GM12878 (cell line): ENCODE measurements around the gene DCUN1D3. TPM values are rescaled to one million over a fixed set of nuclear protein-coding genes. Genes with fewer than 3 reads are reported as not detected.

Source experiments
- BMI1 ChIP-seq: fragments of 450-650 bp; IDR thresholded peaks from 2 replicates; pipeline ENCODE4 v1.6.1; 2016; ENCODE audit warnings: mild to moderate bottlenecking, moderate library complexity, borderline replicate concordance
- CHD2 ChIP-seq: IDR thresholded peaks from 2 replicates; pipeline ENCODE4 v1.6.1; 2011; ENCODE audit warnings: low read depth, low read length, improper control_type of control experiment, borderline replicate concordance
- CHD4 ChIP-seq: fragments of 200-600 bp; sonication (generic); IDR thresholded peaks from 2 replicates; pipeline ENCODE4 v1.6.1; 2016; ENCODE audit warnings: mild to moderate bottlenecking
- EZH2 ChIP-seq: IDR thresholded peaks from 2 replicates; pipeline ENCODE4 v1.6.1; 2012; ENCODE audit warnings: low read depth, mild to moderate bottlenecking, control low read depth, inconsistent platforms, low read length, borderline replicate concordance; ENCODE audit not compliant: control insufficient read depth
- FOXK2 ChIP-seq: fragments of 450-650 bp; IDR thresholded peaks from 2 replicates; pipeline ENCODE4 v1.6.1; 2017; ENCODE audit warnings: mild to moderate bottlenecking, moderate library complexity
- HDAC2 ChIP-seq: fragments of 200-600 bp; sonication (generic); IDR thresholded peaks from 2 replicates; pipeline ENCODE4 v1.6.1; 2017
- IRF4 ChIP-seq: IDR thresholded peaks from 2 replicates; pipeline ENCODE4 v1.6.1; 2011; ENCODE audit warnings: low read depth, low read length
- MTA2 ChIP-seq: fragments of 450-650 bp; IDR thresholded peaks from 2 replicates; pipeline ENCODE4 v1.6.1; 2016; ENCODE audit warnings: low read depth, mild to moderate bottlenecking, moderate library complexity
- NFXL1 ChIP-seq: fragments of 450-650 bp; IDR thresholded peaks from 2 replicates; pipeline ENCODE4 v1.6.1; 2017; ENCODE audit warnings: antibody characterized with exemption, mild to moderate bottlenecking, borderline replicate concordance
- NFYB ChIP-seq: IDR thresholded peaks from 2 replicates; pipeline ENCODE4 v1.6.1; 2011; ENCODE audit warnings: low read depth, mild to moderate bottlenecking, low read length, improper control_type of control experiment, moderate library complexity; ENCODE audit not compliant: insufficient read depth
- RCOR1 ChIP-seq: conservative IDR thresholded peaks from 2 replicates; pipeline ENCODE4 v1.6.1; 2012; ENCODE audit warnings: low read depth, low read length, improper control_type of control experiment
- RUNX3 ChIP-seq: IDR thresholded peaks from 2 replicates; pipeline ENCODE4 v1.6.1; 2012; ENCODE audit warnings: low read length, inconsistent platforms
- SUPT20H ChIP-seq: IDR thresholded peaks from 2 replicates; pipeline ENCODE4 v1.6.1; 2011; ENCODE audit warnings: low read depth, mild to moderate bottlenecking, low read length, moderate library complexity, borderline replicate concordance; ENCODE audit not compliant: control insufficient read depth
- TAF1 ChIP-seq: IDR thresholded peaks from 2 replicates; pipeline ENCODE4 v1.6.1; 2011; ENCODE audit warnings: mild to moderate bottlenecking, low read depth, low read length, borderline replicate concordance
- TBL1XR1 ChIP-seq: IDR thresholded peaks from 2 replicates; pipeline ENCODE4 v1.6.1; 2012; ENCODE audit warnings: low read depth, low read length, improper control_type of control experiment
- YY1 ChIP-seq: IDR thresholded peaks from 2 replicates; pipeline ENCODE4 v1.6.1; 2011; ENCODE audit warnings: low read depth, mild to moderate bottlenecking, low read length
- ZNF207 ChIP-seq: fragments of 450-650 bp; IDR thresholded peaks from 2 replicates; pipeline ENCODE4 v1.6.1; 2014; ENCODE audit warnings: antibody characterized with exemption, mild to moderate bottlenecking, borderline replicate concordance
- polyA plus RNA-seq, 11 experiments: library from polyadenylated mRNA; depleted of rRNA in 4 of 11; unstranded in 6 of 11; stranded (reverse) in 5 of 11; fragments of >200 nt; fragmentation: Nextera tagmentation in 4 of 11; fragmentation: Illumina TruSeq in 1 of 11; extraction: Ambion mirVana in 4 of 11; extraction: Trizol in 1 of 11; gene quantifications; 1 replicate in 1 of 11; 2 replicates in 10 of 11; pipeline versions ENCODE4 v1.2.1 to v1.2.3, GENCODE V29; 2011 to 2016; ENCODE audit warnings: inconsistent platforms in 2 of 11, missing spikeins in 2 of 11, low read depth in 1 of 11
- total RNA-seq, 4 experiments: library from RNA; depleted of rRNA in 3 of 4; stranded (reverse); fragments of >200 nt in 3 of 4; fragmentation: Illumina TruSeq in 1 of 4; extraction: Trizol in 1 of 4; gene quantifications; 2 replicates each; pipeline versions ENCODE4 v1.2.1 to v1.2.3, GENCODE V29; 2013 to 2021
- TF ChIP-seq, protein P1 (sequence below): IDR thresholded peaks from 2 replicates; pipeline ENCODE4 v1.6.1; 2012; ENCODE audit warnings: low read depth, low read length, improper control_type of control experiment
- TF ChIP-seq, protein P2 (sequence below): fragments of 450-650 bp; formaldehyde crosslinking; IDR thresholded peaks from 2 replicates; pipeline ENCODE4 v1.4.0; 2020; ENCODE audit warnings: mild to moderate bottlenecking, moderate library complexity
- TF ChIP-seq, protein P3 (sequence below), 3 experiments: IDR thresholded peaks in 2 of 3; conservative IDR thresholded peaks in 1 of 3; 2 replicates each; pipeline ENCODE4 v1.5.1; 2011; ENCODE audit warnings: low read depth in 3 of 3, low read length in 3 of 3, mild to moderate bottlenecking in 3 of 3, control low read depth in 2 of 3, moderate library complexity in 2 of 3, inconsistent platforms in 1 of 3, mixed read lengths in 1 of 3; ENCODE audit not compliant: control insufficient read depth in 2 of 3, insufficient read depth in 1 of 3; ENCODE audit errors: extremely low read depth in 1 of 3

Gene DCUN1D3
- total and polyA plus RNA-seq, 10 of the 15 experiments (the other 5 are each of a cell fraction or from before 2014, with no cell fraction given), result 0.47 to 4.5 (median 1.9) TPM

DNA sequence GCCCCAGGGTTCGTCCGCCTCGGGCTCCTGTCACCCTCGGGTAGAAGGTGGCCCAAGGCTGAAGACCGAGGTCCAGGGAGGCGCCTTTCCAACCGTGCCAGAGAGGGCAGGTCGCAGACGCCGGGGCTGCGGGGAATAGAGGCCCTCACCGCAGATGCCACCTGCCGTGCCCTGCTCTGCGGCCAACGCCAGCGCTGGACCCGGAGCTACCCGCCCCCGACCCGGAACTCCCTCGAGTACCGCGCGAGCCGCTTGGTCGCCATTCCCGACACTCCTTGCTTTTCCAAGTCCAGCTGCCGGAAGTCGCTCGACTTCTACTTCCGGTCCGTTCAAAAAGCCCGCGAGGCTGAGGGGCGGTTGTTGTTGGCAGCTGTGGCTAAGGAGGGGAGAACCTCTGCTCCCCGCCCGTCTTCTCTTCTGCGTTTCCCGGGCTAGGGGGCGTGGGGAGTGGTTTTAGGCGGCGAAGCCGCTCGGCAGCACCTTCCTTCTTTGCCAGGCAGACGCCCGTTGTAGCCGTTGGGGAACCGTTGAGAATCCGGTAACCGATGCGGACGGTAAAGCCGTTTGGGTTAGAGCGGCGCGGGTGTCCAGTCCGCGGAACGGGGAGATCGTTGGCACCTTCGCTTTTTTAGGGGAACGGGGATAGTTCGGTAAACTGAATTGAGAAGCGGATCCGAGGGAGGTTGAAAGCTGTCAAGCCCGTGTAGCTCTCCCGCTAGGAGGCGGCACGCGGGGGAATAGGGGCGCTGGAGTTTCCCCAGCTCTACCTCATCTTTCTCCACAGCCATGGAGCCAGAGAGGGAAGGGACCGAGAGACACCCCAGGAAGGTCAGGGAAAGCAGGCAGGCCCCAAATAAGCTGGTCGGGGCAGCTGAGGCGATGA is 93.7 kb downstream of the DCUN1D3 start, which contains the start of the genes ERI2 and REXO5 (continued):
- TF ChIP-seq, protein P1, sequence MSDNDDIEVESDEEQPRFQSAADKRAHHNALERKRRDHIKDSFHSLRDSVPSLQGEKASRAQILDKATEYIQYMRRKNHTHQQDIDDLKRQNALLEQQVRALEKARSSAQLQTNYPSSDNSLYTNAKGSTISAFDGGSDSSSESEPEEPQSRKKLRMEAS, result peak; percentile 31
- no peak for TF ChIP-seq BMI1
- peak; percentile 89 for TF ChIP-seq YY1
- peak; percentile 89; the same call in 1 of the 2 replicates for TF ChIP-seq TAF1
- no peak for TF ChIP-seq EZH2
- TF ChIP-seq, protein P2, sequence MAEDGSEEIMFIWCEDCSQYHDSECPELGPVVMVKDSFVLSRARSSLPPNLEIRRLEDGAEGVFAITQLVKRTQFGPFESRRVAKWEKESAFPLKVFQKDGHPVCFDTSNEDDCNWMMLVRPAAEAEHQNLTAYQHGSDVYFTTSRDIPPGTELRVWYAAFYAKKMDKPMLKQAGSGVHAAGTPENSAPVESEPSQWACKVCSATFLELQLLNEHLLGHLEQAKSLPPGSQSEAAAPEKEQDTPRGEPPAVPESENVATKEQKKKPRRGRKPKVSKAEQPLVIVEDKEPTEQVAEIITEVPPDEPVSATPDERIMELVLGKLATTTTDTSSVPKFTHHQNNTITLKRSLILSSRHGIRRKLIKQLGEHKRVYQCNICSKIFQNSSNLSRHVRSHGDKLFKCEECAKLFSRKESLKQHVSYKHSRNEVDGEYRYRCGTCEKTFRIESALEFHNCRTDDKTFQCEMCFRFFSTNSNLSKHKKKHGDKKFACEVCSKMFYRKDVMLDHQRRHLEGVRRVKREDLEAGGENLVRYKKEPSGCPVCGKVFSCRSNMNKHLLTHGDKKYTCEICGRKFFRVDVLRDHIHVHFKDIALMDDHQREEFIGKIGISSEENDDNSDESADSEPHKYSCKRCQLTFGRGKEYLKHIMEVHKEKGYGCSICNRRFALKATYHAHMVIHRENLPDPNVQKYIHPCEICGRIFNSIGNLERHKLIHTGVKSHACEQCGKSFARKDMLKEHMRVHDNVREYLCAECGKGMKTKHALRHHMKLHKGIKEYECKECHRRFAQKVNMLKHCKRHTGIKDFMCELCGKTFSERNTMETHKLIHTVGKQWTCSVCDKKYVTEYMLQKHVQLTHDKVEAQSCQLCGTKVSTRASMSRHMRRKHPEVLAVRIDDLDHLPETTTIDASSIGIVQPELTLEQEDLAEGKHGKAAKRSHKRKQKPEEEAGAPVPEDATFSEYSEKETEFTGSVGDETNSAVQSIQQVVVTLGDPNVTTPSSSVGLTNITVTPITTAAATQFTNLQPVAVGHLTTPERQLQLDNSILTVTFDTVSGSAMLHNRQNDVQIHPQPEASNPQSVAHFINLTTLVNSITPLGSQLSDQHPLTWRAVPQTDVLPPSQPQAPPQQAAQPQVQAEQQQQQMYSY, result no peak
- TF ChIP-seq MTA2, result peak; percentile 37; the same call in 1 of the 2 replicates
- TF ChIP-seq CHD2, result no peak
- TF ChIP-seq TBL1XR1, result 0 out of 2 replicates have a peak, but pooled peaks have one; percentile 6
- 0 out of 2 replicates have a peak, but pooled peaks have one; percentile 52 for TF ChIP-seq HDAC2
- TF ChIP-seq, protein P3, sequence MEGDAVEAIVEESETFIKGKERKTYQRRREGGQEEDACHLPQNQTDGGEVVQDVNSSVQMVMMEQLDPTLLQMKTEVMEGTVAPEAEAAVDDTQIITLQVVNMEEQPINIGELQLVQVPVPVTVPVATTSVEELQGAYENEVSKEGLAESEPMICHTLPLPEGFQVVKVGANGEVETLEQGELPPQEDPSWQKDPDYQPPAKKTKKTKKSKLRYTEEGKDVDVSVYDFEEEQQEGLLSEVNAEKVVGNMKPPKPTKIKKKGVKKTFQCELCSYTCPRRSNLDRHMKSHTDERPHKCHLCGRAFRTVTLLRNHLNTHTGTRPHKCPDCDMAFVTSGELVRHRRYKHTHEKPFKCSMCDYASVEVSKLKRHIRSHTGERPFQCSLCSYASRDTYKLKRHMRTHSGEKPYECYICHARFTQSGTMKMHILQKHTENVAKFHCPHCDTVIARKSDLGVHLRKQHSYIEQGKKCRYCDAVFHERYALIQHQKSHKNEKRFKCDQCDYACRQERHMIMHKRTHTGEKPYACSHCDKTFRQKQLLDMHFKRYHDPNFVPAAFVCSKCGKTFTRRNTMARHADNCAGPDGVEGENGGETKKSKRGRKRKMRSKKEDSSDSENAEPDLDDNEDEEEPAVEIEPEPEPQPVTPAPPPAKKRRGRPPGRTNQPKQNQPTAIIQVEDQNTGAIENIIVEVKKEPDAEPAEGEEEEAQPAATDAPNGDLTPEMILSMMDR (IDR thresholded peaks at IDR 0.05 in 2 of 3, conservative IDR thresholded peaks at IDR 0.05 in 1 of 3; ENCODE audit: control insufficient read depth in 2 of 3, extremely low read depth in 1 of 3, insufficient read depth in 1 of 3, low read depth in 3 of 3, low read length in 3 of 3), result peak; percentile 41 to 57 (median 56); a peak in 5 of 6 replicates
- TF ChIP-seq NFYB, result no peak
- no peak for TF ChIP-seq IRF4
- TF ChIP-seq RCOR1, result no peak
- no peak for TF ChIP-seq NFXL1
- TF ChIP-seq FOXK2, result peak; percentile 72
- no peak for TF ChIP-seq SUPT20H
- no peak; the same call in 1 of the 2 replicates for TF ChIP-seq ZNF207
- no peak for TF ChIP-seq CHD4
- peak; percentile 61; the same call in 1 of the 2 replicates for TF ChIP-seq RUNX3
